GM12878 (cell line): ENCODE measurements around the gene SSH3. TPM values are rescaled to one million over a fixed set of nuclear protein-coding genes. Genes with fewer than 3 reads are reported as not detected.

Source experiments
- BHLHE40 ChIP-seq, 2 experiments: fragments of 450-650 bp in 1 of 2; IDR thresholded peaks; 2 replicates each; pipeline ENCODE4 v1.6.1; 2011 to 2017; ENCODE audit warnings: low read depth in 2 of 2, borderline replicate concordance in 1 of 2, improper control_type of control experiment in 1 of 2, low read length in 1 of 2, mild to moderate bottlenecking in 1 of 2
- BRCA1 ChIP-seq: IDR thresholded peaks from 2 replicates; pipeline ENCODE4 v1.6.1; 2011; ENCODE audit warnings: low read depth, low read length, improper control_type of control experiment
- CHD1 ChIP-seq: IDR thresholded peaks from 2 replicates; pipeline ENCODE4 v1.6.1; 2012; ENCODE audit warnings: low read depth, low read length, improper control_type of control experiment
- EGR1 ChIP-seq, 2 experiments: IDR thresholded peaks; 1 replicate in 1 of 2; 2 replicates in 1 of 2; pipeline ENCODE4 v1.6.1; 2011 to 2012; ENCODE audit warnings: low read depth in 2 of 2, low read length in 2 of 2, borderline replicate concordance in 1 of 2, mild to moderate bottlenecking in 1 of 2, moderate library complexity in 1 of 2
- EZH2 ChIP-seq: IDR thresholded peaks from 2 replicates; pipeline ENCODE4 v1.6.1; 2012; ENCODE audit warnings: low read depth, mild to moderate bottlenecking, control low read depth, inconsistent platforms, low read length, borderline replicate concordance; ENCODE audit not compliant: control insufficient read depth
- FOXK2 ChIP-seq: fragments of 450-650 bp; IDR thresholded peaks from 2 replicates; pipeline ENCODE4 v1.6.1; 2017; ENCODE audit warnings: mild to moderate bottlenecking, moderate library complexity
- FOXM1 ChIP-seq: IDR thresholded peaks from 2 replicates; pipeline ENCODE4 v1.6.1; 2012; ENCODE audit warnings: low read depth, mild to moderate bottlenecking, inconsistent platforms, low read length, moderate library complexity
- GATAD2B ChIP-seq: fragments of 450-650 bp; conservative IDR thresholded peaks from 2 replicates; pipeline ENCODE4 v1.6.1; 2017; ENCODE audit warnings: low read depth, mild to moderate bottlenecking, moderate library complexity
- IKZF2 ChIP-seq, 2 experiments: fragments of 450-650 bp; IDR thresholded peaks; 2 replicates each; pipeline ENCODE4 v1.6.1; 2017; ENCODE audit warnings: mild to moderate bottlenecking in 2 of 2, moderate library complexity in 2 of 2
- KAT2A ChIP-seq: conservative IDR thresholded peaks from 2 replicates; pipeline ENCODE4 v1.6.1; 2011; ENCODE audit warnings: low read depth, low read length; ENCODE audit not compliant: control insufficient read depth
- MTA2 ChIP-seq: fragments of 450-650 bp; IDR thresholded peaks from 2 replicates; pipeline ENCODE4 v1.6.1; 2016; ENCODE audit warnings: low read depth, mild to moderate bottlenecking, moderate library complexity
- MYB ChIP-seq: fragments of 150-350 bp; IDR thresholded peaks from 2 replicates; pipeline ENCODE4 v1.6.1; 2014; ENCODE audit warnings: mild to moderate bottlenecking, low read depth, low read length, borderline replicate concordance
- NBN ChIP-seq: fragments of 450-650 bp; IDR thresholded peaks from 2 replicates; pipeline ENCODE4 v1.6.1; 2016
- NFYA ChIP-seq: IDR thresholded peaks from 2 replicates; pipeline ENCODE4 v1.6.1; 2011; ENCODE audit warnings: low read depth, mild to moderate bottlenecking, low read length, improper control_type of control experiment, borderline replicate concordance
- NR2C1 ChIP-seq: fragments of 450-650 bp; IDR thresholded peaks from 2 replicates; pipeline ENCODE4 v1.6.1; 2017; ENCODE audit warnings: antibody characterized with exemption, mild to moderate bottlenecking, moderate library complexity
- NR2F1 ChIP-seq: fragments of 450-650 bp; conservative IDR thresholded peaks from 2 replicates; pipeline ENCODE4 v1.6.1; 2017; ENCODE audit warnings: mild to moderate bottlenecking
- POU2F2 ChIP-seq: IDR thresholded peaks from 3 replicates; pipeline ENCODE4 v1.6.1; 2011; ENCODE audit warnings: low read depth, mild to moderate bottlenecking, low read length, borderline replicate concordance
- RCOR1 ChIP-seq: conservative IDR thresholded peaks from 2 replicates; pipeline ENCODE4 v1.6.1; 2012; ENCODE audit warnings: low read depth, low read length, improper control_type of control experiment
- ZNF207 ChIP-seq: fragments of 450-650 bp; IDR thresholded peaks from 2 replicates; pipeline ENCODE4 v1.6.1; 2014; ENCODE audit warnings: antibody characterized with exemption, mild to moderate bottlenecking, borderline replicate concordance
- ZNF24 ChIP-seq: fragments of 450-650 bp; IDR thresholded peaks from 2 replicates; pipeline ENCODE4 v1.6.1; 2017; ENCODE audit warnings: antibody characterized with exemption, mild to moderate bottlenecking
- ZNF622 ChIP-seq: fragments of 450-650 bp; IDR thresholded peaks from 2 replicates; pipeline ENCODE4 v1.6.1; 2017; ENCODE audit warnings: mild to moderate bottlenecking, inconsistent platforms
- polyA plus RNA-seq, 11 experiments: library from polyadenylated mRNA; depleted of rRNA in 4 of 11; unstranded in 6 of 11; stranded (reverse) in 5 of 11; fragments of >200 nt; fragmentation: Nextera tagmentation in 4 of 11; fragmentation: Illumina TruSeq in 1 of 11; extraction: Ambion mirVana in 4 of 11; extraction: Trizol in 1 of 11; gene quantifications; 1 replicate in 1 of 11; 2 replicates in 10 of 11; pipeline versions ENCODE4 v1.2.1 to v1.2.3, GENCODE V29; 2011 to 2016; ENCODE audit warnings: inconsistent platforms in 2 of 11, missing spikeins in 2 of 11, low read depth in 1 of 11
- total RNA-seq, 4 experiments: library from RNA; depleted of rRNA in 3 of 4; stranded (reverse); fragments of >200 nt in 3 of 4; fragmentation: Illumina TruSeq in 1 of 4; extraction: Trizol in 1 of 4; gene quantifications; 2 replicates each; pipeline versions ENCODE4 v1.2.1 to v1.2.3, GENCODE V29; 2013 to 2021
- TF ChIP-seq, protein P1 (sequence below): IDR thresholded peaks from 2 replicates; pipeline ENCODE4 v1.6.1; 2012; ENCODE audit warnings: low read depth, low read length, improper control_type of control experiment
- TF ChIP-seq, protein P2 (sequence below): fragments of 450-650 bp; IDR thresholded peaks from 2 replicates; pipeline ENCODE4 v1.6.1; 2016; ENCODE audit warnings: mild to moderate bottlenecking
- TF ChIP-seq, protein P3 (sequence below): fragments of 450-650 bp; IDR thresholded peaks from 2 replicates; pipeline ENCODE4 v1.6.1; 2017; ENCODE audit warnings: mild to moderate bottlenecking, moderate library complexity

The SSH3 gene
- total and polyA plus RNA-seq, 10 of the 15 experiments (the other 5 are each of a cell fraction or from before 2014, with no cell fraction given) = 0.05 to 0.83 (median 0.28) TPM; not detected in 3

DNA sequence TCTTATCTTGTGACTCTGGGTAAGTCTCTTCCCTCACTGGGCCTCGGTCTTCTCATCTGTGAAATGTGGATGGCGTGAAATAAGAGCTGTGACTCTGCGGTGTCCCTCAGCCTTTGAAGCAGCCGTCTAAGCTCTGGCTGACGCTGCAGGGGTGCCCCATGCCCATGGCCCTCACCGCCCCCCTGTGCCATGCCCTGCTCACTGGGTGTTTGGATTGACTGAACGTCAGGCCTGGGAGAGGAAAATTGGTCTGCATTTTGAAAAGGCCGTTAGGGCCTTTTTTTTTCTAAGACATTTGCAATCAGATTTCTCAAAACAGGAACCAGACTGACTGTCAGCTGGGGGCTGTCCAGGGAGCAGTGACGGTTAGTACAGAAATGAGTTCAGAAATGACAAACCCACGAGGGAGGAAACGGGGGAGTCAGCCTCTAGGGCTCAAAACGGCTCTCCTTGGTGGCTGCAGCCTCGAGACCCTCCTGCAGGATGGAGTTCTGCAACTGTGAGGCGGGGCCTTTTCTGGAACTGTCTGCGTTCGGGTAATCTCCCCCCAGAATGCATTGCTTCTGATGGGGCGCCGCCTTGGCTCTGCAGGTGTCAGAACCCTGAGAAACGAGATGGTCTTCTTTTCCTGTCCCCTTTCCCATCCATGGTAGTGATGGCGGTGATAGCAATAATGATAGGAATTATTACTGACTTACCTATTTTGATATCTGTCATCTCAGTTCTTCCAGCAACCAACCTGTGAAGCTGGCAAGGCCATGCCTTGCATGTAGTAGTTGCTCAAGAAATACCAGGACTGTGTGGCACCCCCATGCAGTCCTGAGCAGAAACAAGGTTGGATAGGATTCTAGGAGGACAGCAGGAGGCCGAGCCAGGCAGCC is 35.0 kb upstream of the SSH3 start (continued):
- TF ChIP-seq, protein P1, sequence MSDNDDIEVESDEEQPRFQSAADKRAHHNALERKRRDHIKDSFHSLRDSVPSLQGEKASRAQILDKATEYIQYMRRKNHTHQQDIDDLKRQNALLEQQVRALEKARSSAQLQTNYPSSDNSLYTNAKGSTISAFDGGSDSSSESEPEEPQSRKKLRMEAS = peak; percentile 76
- no peak for TF ChIP-seq KAT2A
- peak; percentile 18 to 48; a peak in 2 of 4 replicates for TF ChIP-seq BHLHE40 (IDR thresholded peaks at IDR 0.05; ENCODE audit: borderline replicate concordance in 1 of 2, low read depth in 2 of 2, low read length in 1 of 2)
- TF ChIP-seq BRCA1 = no peak
- 0 out of 2 replicates have a peak, but pooled peaks have one; percentile 58 for TF ChIP-seq CHD1
- 0 out of 2 replicates have a peak, but pooled peaks have one; percentile 80 for TF ChIP-seq RCOR1
- TF ChIP-seq, protein P2, sequence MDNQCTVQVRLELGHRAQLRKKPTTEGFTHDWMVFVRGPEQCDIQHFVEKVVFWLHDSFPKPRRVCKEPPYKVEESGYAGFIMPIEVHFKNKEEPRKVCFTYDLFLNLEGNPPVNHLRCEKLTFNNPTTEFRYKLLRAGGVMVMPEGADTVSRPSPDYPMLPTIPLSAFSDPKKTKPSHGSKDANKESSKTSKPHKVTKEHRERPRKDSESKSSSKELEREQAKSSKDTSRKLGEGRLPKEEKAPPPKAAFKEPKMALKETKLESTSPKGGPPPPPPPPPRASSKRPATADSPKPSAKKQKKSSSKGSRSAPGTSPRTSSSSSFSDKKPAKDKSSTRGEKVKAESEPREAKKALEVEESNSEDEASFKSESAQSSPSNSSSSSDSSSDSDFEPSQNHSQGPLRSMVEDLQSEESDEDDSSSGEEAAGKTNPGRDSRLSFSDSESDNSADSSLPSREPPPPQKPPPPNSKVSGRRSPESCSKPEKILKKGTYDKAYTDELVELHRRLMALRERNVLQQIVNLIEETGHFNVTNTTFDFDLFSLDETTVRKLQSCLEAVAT = no peak
- 0 out of 2 replicates have a peak, but pooled peaks have one; percentile 30 for TF ChIP-seq GATAD2B
- TF ChIP-seq MYB = peak; percentile 90; the same call in 1 of the 2 replicates
- no peak for TF ChIP-seq FOXK2
- TF ChIP-seq NFYA = no peak
- no peak for TF ChIP-seq NR2F1
- TF ChIP-seq MTA2 = peak; percentile 35
- no peak for TF ChIP-seq EZH2
- no peak for TF ChIP-seq ZNF207
- TF ChIP-seq ZNF24 = no peak
- no peak for TF ChIP-seq NR2C1
- no peak for TF ChIP-seq FOXM1
- TF ChIP-seq, protein P3, sequence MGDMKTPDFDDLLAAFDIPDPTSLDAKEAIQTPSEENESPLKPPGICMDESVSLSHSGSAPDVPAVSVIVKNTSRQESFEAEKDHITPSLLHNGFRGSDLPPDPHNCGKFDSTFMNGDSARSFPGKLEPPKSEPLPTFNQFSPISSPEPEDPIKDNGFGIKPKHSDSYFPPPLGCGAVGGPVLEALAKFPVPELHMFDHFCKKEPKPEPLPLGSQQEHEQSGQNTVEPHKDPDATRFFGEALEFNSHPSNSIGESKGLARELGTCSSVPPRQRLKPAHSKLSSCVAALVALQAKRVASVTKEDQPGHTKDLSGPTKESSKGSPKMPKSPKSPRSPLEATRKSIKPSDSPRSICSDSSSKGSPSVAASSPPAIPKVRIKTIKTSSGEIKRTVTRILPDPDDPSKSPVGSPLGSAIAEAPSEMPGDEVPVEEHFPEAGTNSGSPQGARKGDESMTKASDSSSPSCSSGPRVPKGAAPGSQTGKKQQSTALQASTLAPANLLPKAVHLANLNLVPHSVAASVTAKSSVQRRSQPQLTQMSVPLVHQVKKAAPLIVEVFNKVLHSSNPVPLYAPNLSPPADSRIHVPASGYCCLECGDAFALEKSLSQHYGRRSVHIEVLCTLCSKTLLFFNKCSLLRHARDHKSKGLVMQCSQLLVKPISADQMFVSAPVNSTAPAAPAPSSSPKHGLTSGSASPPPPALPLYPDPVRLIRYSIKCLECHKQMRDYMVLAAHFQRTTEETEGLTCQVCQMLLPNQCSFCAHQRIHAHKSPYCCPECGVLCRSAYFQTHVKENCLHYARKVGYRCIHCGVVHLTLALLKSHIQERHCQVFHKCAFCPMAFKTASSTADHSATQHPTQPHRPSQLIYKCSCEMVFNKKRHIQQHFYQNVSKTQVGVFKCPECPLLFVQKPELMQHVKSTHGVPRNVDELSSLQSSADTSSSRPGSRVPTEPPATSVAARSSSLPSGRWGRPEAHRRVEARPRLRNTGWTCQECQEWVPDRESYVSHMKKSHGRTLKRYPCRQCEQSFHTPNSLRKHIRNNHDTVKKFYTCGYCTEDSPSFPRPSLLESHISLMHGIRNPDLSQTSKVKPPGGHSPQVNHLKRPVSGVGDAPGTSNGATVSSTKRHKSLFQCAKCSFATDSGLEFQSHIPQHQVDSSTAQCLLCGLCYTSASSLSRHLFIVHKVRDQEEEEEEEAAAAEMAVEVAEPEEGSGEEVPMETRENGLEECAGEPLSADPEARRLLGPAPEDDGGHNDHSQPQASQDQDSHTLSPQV = no peak
- TF ChIP-seq ZNF622 = no peak
- no peak; the same call in 2 of the 3 replicates for TF ChIP-seq POU2F2
- TF ChIP-seq NBN = peak; percentile 83; the same call in 1 of the 2 replicates
- TF ChIP-seq EGR1 (IDR thresholded peaks at IDR 0.05; ENCODE audit: borderline replicate concordance in 1 of 2, low read depth in 2 of 2, low read length in 2 of 2) = peak in 1 of 2 experiments; percentile 79; a peak in 1 of 3 replicates
- TF ChIP-seq IKZF2 (IDR thresholded peaks at IDR 0.05) = peak; percentile 52 to 71; a peak in 3 of 4 replicates
